ENCODE measurements around the gene HELB.
A peak's percentile ranks its signal among the peaks of the same experiment; 100 is the strongest.

The HELB gene

GRCh38 chr12:66301944-66302826 is at the start of gene HELB:
TSS of gene HELB (plus strand) at chr12:66302493. CDS start at chr12:66302604, 111 bp downstream.
- DNase-seq (ENCODE audit: low read depth) = peak; percentile 92

GRCh38 chr12:66252771-66253170 is 49.5 kb upstream of the HELB start:
- no peak for DNase-seq (ENCODE audit: low read depth)

GRCh38 chr12:66255737-66256136 is 46.6 kb upstream of the HELB start:
- DNase-seq (ENCODE audit: low read depth) = no peak

DNA sequence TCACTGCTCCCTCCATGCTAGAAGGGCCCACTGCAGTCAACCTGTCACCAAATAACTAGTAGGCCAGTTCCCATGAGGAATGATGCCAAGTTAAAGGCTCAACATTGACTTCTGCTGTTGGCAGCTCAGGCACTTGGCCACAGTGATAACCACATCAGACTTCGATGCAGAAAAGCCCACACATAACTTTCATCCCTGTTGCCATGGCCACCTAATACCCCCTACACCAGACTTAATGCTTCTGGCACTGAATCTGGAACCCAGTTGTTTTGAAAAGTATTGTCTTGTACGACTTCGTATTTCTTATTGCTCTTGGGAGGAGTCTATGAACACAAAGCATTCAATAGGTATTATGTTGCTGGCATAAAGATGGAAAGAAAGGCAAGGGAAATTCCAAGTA is 44.3 kb upstream of the HELB start:
- no peak for DNase-seq (ENCODE audit: low read depth)

GRCh38 chr12:66262737-66263136 is 39.6 kb upstream of the HELB start:
- no peak for DNase-seq (ENCODE audit: low read depth)

- DNase-seq (ENCODE audit: low read depth) = no peak
These were observed 33.7 kb upstream of the HELB start for GRCh38 chr12:66268562-66268961.

- no peak for DNase-seq (ENCODE audit: low read depth)
These were observed 33.2 kb upstream of the HELB start for GRCh38 chr12:66269142-66269541.

GRCh38 chr12:66269757-66270383 is 32.4 kb upstream of the HELB start:
- no peak for DNase-seq (ENCODE audit: low read depth)

GRCh38 chr12:66270613-66271012 is 31.7 kb upstream of the HELB start:
- DNase-seq (ENCODE audit: low read depth) = no peak

DNA sequence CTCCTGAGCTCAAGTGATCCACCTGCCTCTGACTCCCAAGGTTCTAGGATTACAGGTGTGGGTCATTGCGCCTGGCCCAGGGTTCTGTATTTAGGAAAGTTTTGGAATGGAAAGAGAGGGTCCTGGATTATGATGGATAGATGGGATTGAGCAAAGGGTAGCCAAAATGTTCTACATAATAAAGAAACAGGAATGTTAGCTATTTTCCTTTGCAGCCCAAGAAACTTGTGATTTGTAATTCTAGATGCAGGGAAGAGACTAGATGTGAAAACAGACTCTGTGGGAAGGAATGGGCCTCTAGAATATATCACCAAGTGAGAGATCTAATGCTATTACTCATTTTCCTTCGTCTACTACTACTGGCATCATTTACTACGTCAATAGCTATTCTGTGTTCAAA is 29.6 kb upstream of the HELB start:
- DNase-seq (ENCODE audit: low read depth) = no peak

GRCh38 chr12:66273147-66273546 is 29.1 kb upstream of the HELB start:
- DNase-seq (ENCODE audit: low read depth) = no peak

GRCh38 chr12:66275040-66275439 is 27.3 kb upstream of the HELB start:
- no peak for DNase-seq (ENCODE audit: low read depth)

- no peak for DNase-seq (ENCODE audit: low read depth)
These were observed 23.1 kb upstream of the HELB start for GRCh38 chr12:66279123-66279712.

DNA sequence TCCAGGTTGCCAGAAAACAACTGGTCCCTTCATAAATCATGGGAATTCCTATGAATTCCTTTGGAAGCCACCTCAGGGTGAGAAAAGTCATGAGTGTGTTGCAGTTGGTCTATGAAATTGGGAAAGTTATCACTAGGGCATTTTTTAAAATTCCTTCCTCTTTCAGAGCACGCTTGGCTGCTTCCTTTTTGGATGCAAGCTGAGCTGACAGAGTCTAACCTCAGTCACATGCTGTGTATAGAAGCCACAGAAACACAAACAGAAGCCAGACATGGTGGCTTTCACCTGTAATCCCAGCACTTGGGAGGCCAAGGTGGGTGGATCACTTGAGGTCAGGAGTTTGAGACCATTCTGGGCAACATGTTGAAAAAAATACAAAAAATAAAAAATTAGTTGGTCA is 21.7 kb upstream of the HELB start:
- no peak for DNase-seq (ENCODE audit: low read depth)

GRCh38 chr12:66282244-66282643 is 20.0 kb upstream of the HELB start:
- no peak for DNase-seq (ENCODE audit: low read depth)

GRCh38 chr12:66287275-66287674 is 15.0 kb upstream of the HELB start:
- DNase-seq (ENCODE audit: low read depth) = no peak

DNA sequence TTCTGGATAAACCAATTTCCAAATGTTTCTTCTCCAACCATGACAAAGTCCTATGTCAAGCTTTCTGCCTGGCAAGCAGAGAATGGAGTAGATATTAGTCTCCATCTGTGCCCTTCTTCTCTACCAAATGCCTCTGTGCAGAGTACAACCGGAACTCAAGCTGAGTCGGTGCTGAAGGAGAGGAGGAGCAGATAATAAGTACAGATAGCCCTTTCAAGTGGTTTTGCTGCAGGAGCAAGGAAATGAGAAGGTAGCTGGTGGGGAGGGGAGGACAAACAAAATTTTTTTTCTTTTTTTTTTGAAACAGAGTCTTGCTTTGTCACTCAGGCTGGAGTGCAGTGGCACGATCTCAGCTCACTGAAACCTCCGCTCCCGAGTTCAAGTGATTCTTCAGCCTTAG is 14.2 kb upstream of the HELB start:
- no peak for DNase-seq (ENCODE audit: low read depth)

DNA sequence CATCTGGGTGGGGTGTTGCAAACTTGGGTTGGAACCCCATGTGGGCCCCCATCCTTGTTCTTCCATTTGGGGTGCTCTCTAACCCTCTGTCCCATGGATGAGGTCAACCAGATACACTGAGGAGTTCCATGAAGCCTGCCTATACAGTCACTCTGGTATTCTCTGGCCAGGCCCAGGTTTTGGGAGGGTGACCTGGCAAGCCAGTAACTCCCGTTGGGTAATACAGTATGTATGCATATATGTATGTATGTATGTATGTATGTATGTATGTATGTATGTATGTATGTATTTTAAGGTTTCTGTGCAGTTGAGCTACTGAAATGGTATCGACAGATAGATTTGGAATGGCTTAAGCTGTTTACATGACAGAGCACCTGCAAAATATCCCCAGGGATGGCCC is 12.8 kb upstream of the HELB start:
- no peak for DNase-seq (ENCODE audit: low read depth)

GRCh38 chr12:66290716-66291200 is 11.5 kb upstream of the HELB start:
- no peak for DNase-seq (ENCODE audit: low read depth)

- no peak for DNase-seq (ENCODE audit: low read depth)
These were observed 6.1 kb upstream of the HELB start for GRCh38 chr12:66296176-66296683.

DNA sequence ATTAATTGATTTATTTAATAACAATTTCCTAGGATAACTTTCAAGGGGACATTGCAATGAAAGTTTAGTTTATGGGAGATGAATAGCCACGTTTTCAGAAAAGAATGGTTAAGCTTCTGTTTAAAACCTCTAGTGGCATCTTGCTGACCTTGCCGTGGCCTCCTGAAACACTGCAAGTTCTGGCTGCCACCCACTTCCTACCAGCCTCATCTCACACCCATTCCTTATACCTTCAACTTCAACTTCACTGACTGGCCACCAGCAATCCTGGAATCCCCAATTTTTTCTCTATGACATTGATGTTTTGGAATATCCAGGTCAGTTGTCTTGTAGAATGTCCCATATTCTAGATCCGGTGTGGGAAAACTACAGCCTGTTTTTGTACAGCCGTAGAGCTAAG is 5.2 kb upstream of the HELB start:
- DNase-seq (ENCODE audit: low read depth) = no peak

- no peak for DNase-seq (ENCODE audit: low read depth)
These were observed 4.4 kb upstream of the HELB start for GRCh38 chr12:66297923-66298322.

- DNase-seq (ENCODE audit: low read depth) = no peak
These were observed 505 bp downstream of the HELB start for GRCh38 chr12:66302827-66303169.

Data from stimulated activated CD8-positive, alpha-beta memory T cell treated with anti-CD3 and anti-CD28 coated beads, Interleukin-12 subunit alpha, Interleukin-12 subunit beta, amount 100 ng/mL, for 4 hours (primary cell).